Bone marrow (tissue), 2 donors: Measurements from ENCODE around the gene SNCB.

ENCODE experiments used
- DNase-seq, 2 donors: peaks; one replicate each; lab custom pipeline; 2025; lab: John Stamatoyannopoulos, UW

SNCB gene

DNA sequence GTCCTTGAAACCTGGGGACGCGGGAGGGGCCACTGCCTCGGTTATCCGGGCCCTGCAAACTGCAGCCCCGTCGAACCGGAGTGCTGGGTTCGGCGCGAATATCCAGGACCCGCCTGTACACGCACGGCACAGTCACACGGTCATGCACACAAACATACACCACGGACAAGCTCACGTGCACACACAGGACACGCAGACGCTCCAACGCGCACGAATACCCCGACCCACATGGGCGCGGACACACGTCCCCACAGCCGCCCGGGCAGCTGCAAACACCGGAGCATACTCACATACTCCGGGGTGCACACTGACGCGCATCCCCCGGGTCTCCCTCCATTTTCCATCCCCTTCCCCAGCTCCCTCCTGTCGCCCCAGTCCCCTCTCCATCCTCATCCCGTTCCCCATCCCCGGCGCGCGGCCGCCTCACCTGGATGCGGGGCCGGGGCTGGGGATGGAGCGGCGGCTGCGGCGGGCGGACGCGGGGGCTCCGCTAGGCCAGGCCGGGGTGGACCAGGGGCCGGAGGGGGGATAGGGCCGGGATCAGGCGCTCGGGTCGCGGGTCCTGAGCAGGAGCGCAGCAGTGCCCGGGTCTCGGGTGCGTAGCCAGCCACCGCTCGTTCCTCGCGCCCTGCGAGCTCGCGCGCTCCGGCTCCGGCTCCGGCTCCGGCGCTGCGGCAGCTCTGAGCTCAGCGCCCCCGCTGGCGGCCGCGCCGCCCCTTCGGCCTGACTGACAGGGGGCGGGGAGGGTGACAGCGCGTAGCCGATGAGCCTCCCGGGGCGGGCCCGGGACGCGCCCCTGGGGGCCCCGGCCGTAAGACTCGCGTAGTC lies at the start of gene SNCB, which contains the start of gene EIF4E1B:
Gene SNCB, minus strand, starts transcription at position 682 of the 828 bp plus-strand sequence. CDS start 880 bp downstream, outside the sequence.
Gene EIF4E1B, plus strand, starts transcription at position 823 of the 828 bp plus-strand sequence. CDS start 12,113 bp downstream, outside the sequence.
- no peak for DNase-seq

- DNase-seq: no peak
Observed at GRCh38 chr5:176679365-176680225, 49.3 kb upstream of the SNCB start.

DNA sequence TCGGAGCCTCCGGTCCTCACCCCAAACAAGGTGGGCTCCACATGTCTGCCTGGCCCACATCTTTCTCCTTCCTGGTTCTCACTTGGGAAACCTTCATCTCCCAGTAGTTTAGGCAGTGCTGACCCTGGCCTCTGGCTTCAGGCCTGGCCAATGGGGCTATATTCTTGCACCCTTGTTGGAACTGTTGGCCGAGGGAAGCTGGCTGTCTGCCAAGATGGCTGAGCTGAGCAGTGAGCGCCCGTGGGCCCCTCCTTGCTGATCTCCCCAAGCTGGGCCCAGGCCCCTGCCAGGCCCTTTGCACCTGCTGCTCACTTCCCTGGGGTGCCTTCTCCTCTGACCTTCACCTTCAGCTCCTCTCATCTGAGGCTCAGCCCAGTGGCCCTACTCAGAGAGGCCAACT lies 48.2 kb upstream of the SNCB start:
- DNase-seq: no peak

- no peak for DNase-seq
Observed at GRCh38 chr5:176677209-176677939, 47.0 kb upstream of the SNCB start.

- DNase-seq: no peak
Observed at GRCh38 chr5:176676361-176676824, 46.1 kb upstream of the SNCB start.

DNA sequence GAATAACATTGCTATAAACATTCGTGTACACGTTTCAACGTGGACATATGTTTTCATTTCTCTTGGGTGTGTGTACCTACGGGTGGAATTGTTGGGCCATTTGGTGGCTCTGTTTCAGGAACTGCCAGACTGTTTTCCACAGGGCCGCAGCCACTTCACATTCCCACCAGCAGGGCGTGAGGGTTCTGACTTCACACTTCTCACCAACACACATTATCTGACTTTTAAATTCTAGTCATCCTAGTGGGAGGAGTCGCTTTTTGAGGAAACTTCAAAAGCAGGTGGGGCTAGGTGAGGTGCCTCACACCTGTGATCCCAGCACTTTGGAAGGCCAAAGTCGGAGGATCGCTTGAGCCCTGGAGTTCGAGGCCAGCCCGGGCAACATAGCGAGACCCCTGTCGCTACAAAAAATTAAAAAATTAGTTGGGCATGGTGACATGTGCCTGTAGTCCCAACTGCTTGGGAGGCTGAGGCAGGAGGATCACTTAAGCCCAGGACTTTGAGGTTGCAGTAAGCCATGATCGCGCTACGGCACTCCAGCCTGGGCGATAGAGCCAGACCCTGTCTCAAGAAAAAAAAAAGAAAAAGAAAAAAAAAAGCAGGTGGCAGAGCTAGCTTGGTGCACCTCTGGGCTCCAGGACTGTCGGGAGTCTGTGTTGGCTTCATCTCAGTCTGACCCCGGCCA lies 45.5 kb upstream of the SNCB start:
- DNase-seq: no peak

GRCh38 chr5:176674799-176675198 lies 44.5 kb upstream of the SNCB start:
- no peak for DNase-seq

DNA sequence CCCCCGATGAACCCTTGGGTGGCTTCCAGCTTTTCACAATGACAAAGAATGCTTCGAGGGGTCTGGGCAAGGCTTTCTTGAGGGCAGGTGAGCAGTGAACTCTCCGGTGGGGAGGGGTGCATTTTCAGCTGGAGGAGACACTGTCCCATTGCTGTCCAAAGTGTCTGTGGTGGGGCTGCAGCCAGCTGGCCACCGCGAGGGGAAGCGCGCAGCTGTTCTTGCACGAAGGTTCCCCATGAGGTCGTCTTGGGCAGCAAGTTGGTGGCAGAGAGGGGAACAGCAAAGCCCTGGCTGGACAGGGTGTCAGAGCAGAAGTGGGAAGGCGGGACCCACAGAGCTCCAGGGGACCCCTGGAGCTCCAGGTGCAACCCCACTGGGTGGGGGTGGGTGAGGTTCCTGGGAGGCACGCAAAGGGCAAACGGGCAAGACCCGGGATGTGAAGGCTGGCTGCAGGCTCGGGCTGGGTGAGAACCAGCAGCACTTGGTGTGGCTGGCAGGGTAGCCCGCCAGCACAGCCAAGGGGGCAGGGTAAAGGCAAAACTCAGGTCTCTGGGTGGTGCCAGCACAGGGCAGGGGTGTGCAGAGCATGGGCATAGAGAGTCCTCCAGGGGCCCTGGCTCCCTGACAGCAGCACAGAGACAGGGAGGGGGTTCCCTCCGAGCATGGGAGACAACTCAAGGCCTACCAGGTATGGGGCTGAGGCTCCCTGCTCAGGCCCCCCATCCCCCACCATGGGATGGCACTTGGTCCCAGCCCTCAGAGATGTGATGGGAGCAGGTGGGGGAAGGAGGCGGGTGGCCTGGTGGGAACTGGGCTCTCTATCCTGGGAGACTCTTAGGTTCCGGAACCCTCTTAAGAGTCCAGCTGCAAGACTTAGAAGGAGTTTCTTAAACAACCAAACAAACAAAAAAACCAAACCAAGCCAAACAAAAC lies 43.6 kb upstream of the SNCB start:
- DNase-seq: no peak

DNA sequence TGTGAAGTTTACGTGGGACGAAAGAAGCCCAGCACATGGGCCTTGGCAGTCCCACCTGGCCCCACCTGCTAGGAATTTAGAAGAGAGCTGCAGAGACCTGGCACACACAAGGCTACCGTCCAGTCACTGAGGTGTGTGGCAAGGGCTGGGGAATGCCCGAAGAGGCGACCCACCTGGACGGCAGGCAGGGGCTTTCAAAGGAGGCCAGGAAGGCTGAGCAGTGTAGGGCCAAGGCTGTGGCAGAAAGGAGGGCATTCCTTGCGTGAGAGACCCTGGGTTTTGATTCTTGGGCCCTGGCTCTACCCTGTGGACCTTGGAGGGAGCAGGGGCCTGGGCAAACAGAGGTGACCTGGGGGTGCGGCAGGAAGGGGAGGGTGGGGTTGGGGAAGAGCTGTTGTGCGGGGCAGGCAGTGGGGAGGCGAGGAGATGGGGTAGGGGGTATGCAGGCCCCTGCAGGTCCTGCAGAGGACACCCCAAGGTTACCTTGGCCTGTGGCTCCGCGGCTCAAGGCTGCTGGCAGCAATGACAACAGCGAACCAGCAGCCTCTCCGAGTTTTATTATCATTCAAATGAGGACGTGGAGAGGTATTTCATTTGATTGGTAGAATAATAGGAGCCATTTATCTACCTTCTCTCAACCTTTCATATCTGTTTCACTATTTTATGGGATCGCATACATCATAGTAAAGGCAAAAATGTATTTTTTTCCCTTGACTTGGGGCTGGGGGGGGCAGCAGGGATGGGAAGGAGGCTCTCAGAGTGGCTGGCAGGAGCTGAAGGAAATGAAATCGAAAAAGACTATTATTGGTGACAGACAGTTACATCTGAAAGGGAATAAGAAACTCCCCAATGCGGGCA lies 41.8 kb upstream of the SNCB start:
- no peak for DNase-seq

- no peak for DNase-seq
Observed at GRCh38 chr5:176671399-176671798, 41.1 kb upstream of the SNCB start.

DNA sequence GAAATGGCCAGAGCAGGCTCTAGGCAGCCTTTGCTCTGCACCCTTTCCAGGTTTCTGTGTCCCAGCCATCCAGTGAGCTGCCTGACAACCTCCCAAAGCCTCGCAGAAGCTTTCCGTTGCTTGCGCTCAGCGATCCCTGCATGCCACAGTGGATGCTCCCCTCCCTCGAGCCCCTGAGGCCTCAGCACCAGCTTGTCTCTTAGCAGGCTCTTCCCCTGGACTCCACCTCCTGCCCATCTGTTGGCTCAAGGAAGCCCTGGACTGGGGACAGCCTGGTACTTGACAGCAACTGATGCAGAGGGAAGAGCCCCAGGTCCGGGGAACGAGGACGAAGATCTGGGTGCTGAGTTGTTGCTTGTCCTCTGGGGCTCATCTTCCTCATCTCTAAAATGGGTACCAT lies 40.1 kb upstream of the SNCB start:
- DNase-seq: no peak

GRCh38 chr5:176667637-176668036 lies 37.3 kb upstream of the SNCB start:
- DNase-seq: no peak

GRCh38 chr5:176665517-176665916 lies 35.2 kb upstream of the SNCB start:
- DNase-seq: no peak

- DNase-seq: no peak
Observed at GRCh38 chr5:176664886-176665285, 34.6 kb upstream of the SNCB start.

GRCh38 chr5:176664479-176664878 lies 34.1 kb upstream of the SNCB start:
- no peak for DNase-seq

- DNase-seq: no peak
Observed at GRCh38 chr5:176663566-176663965, 33.2 kb upstream of the SNCB start.

DNA sequence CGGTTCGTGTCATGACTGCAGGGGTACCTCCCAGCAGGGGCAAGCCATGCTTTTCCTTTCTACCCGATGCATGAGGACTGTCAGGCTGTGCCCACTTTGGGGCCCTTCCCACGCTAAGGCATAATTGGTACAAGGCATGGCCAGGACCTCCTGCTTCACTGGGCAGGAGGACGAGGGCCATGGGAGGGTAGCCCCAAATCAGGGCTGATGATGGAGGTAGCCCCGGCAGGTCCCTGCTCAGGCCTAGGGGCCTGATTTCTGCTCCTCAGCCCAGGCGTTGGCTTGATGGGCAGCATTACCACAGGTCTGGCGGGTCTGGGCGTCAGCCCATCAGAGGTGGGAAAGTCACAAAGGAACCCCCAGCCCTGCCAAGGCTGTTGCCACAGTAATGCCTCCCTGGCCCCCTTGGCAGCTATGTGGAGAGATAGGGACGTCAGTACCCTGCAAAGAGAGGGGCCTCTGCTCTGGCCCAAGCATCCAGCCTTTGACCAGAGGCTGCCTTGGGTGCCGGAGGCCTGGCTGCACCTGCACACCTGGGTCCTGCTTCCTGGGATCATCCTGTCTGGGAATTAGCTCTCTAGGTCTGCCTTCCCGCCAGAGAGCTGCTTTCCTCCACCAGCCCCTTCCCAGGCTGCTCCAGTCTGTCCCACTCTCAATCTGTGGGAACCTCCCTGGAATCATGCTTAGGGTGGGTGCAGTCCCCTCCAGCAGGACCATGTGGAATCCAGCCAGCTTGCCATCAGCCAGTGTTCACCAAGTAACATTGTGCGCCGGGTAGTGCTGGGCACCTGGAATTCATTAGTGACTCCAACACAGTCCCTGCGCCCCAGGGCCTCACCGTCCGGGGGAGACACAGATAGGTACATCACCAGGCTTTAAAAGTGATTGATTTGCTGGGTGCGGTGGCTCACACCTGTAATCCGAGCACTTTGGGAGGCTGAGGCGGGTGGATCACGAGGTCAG lies 32.3 kb upstream of the SNCB start:
- no peak for DNase-seq

DNA sequence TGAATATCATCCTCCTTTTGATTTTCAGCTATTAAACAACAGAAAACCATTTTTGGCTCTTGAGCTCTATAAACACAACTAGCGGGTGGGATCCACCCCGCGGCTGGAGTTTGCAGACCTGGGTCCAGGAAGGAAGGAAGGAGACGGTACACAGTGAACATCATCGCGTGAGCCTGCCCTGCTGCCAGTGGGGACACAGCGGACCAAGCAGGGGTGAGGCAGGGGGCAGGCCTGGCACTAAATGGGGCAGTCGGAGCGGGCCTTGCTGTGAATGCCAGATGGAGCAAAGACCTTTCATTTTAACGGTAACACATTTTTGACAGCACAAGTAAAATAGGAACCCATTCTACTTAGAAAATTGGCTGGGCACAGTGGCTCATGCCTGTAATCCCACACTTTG lies 31.3 kb upstream of the SNCB start:
- DNase-seq: no peak
